HG02759 (cell line): ENCODE data around the gene ARL3.
"Not testable (repeated sequence)": the region's sequence is repeated elsewhere in the genome, so short reads cannot be mapped to it uniquely, and the experiment has no call there.

Experiments
- ATAC-seq: cut with Tn5 transposase; IDR thresholded peaks from one replicate; pipeline ENCODE4 v1.9.1; 2021; ENCODE audit warnings: mild to moderate bottlenecking, moderate library complexity; ENCODE audit not compliant: unreplicated experiment

ARL3 gene

GRCh38 chr10:102710609-102711008 is 3.6 kb downstream of the ARL3 start:
- ATAC-seq = no peak

DNA sequence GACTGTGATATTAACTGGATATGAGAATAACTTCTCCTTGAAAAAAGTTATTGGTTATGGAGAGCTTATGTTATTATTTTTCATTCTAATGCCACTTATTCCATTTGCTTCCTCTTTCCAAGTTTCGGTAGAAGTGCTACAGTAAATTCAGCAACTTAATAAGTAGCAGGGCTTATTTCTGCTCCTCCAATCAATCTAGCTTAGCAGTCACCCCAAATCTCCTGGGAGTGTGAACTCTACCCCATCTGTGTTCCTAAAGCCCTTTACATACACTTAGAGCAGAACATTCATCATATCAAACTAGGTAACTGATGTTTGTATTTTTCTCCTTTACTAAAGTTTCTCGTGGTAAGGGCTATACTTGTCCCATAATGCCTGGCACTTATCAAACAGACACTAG is 8.7 kb downstream of the ARL3 start:
- ATAC-seq = no peak

DNA sequence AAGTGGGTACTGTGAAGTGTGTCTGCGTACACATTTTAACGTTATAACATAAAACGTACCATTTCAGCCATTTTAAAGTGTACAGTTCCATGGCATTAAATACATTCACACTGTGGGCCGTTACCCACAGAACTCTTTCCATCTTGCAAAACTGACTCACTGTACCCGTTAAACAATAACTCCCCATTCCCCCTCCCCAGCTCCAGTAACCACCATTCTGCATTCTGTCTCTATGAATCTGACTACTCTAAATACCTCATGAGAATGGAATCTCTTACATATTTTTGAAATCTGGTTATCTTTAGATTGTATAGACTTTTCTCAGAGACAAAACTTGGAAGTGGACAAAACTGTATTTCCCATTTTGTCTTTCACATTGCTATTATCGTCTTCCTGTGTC is 9.3 kb downstream of the ARL3 start:
- no peak for ATAC-seq

- ATAC-seq = no peak
Observed at GRCh38 chr10:102702742-102703141, 11.5 kb downstream of the ARL3 start.

DNA sequence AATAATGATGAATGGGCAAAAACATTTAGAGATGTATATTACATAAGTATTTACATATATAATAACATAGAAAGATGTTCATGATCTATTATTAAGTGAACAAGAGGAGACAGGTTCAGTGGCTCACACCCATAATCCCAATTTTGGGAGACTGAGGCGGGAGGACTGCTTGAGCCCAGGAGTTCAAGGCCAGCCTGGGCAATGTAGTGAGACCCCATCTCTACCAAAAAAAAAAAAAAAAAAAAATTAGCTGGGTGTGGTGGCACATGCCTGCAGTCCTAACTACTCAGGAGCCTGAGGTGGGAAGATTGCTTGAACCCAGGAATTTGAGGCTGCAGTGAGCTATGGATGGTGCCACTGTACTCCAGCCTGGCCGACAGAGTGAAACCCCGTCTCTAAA is 12.4 kb downstream of the ARL3 start:
- no peak for ATAC-seq

- no peak for ATAC-seq
Observed at GRCh38 chr10:102701272-102701671, 12.9 kb downstream of the ARL3 start.

GRCh38 chr10:102698894-102699293 is 15.3 kb downstream of the ARL3 start:
- ATAC-seq = no peak

GRCh38 chr10:102696736-102697135 is 17.5 kb downstream of the ARL3 start:
- no peak for ATAC-seq

DNA sequence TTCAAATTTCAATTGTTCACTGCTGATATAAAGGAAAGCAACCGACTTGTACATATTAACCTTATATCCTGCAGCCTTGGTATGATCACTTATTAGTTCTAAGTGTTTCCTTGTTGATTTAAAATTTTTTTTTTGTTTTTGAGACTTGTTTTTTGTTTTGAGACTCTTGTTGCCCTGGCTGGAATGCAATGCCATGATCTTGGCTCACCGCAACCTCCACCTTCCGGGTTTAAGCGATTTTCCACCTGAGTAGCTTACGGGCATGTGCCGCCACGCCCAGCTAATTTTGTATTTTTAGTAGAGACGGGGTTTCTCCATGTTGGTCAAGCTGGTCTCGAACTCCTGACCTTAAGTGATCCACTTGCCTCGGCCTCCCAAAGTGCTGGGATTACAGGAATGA is 18.8 kb downstream of the ARL3 start:
- not testable (repeated sequence) for ATAC-seq

GRCh38 chr10:102691285-102692066 is 22.7 kb downstream of the ARL3 start:
- no peak for ATAC-seq

GRCh38 chr10:102683736-102684135 is 30.5 kb downstream of the ARL3 start:
- ATAC-seq = no peak

- no peak for ATAC-seq
Observed at GRCh38 chr10:102682981-102683380, 31.2 kb downstream of the ARL3 start.

GRCh38 chr10:102682416-102682815 is 31.8 kb downstream of the ARL3 start:
- ATAC-seq = no peak

GRCh38 chr10:102681696-102682095 is 32.5 kb downstream of the ARL3 start:
- no peak for ATAC-seq

GRCh38 chr10:102679596-102679995 is 34.6 kb downstream of the ARL3 start:
- no peak for ATAC-seq

- ATAC-seq = no peak
Observed at GRCh38 chr10:102678842-102679289, 35.3 kb downstream of the ARL3 start.

- ATAC-seq = no peak
Observed at GRCh38 chr10:102678068-102678400, 36.2 kb downstream of the ARL3 start.

DNA sequence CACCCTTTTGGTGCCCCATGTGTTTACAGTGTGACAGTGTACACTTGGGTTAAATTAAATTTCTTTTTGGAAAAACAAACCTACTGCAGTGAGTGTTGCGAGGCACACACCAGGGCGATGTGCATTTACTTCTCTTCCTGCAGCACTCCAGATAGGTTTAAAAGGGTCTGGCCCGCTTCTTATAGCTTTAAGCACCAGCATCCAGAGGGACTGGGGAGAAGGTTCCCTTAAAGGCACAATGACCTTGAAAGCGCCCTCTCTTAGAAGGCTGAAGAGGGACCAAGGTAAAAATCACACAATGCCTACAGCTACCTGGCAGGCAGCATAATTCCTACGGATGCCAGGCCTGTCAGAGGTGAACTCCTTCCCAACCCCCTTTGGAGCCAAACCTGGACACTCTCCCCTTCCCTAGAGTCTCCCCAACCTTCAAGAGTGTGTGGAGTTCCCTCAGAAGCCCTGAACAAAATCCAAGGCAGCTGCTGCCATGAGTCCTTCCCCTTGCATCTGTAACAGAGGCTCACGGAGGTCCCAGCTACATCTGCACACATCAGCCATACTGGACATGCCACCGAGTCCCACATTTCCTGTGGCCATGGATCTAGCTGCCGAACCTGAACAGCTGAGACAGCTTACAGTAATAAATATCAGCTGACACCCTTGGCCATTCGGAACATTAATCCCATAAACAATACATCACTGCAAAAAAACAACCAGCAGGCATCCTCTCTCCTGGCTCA is 36.7 kb downstream of the ARL3 start:
- no peak for ATAC-seq

- ATAC-seq = no peak
Observed at GRCh38 chr10:102676534-102677315, 37.5 kb downstream of the ARL3 start.

DNA sequence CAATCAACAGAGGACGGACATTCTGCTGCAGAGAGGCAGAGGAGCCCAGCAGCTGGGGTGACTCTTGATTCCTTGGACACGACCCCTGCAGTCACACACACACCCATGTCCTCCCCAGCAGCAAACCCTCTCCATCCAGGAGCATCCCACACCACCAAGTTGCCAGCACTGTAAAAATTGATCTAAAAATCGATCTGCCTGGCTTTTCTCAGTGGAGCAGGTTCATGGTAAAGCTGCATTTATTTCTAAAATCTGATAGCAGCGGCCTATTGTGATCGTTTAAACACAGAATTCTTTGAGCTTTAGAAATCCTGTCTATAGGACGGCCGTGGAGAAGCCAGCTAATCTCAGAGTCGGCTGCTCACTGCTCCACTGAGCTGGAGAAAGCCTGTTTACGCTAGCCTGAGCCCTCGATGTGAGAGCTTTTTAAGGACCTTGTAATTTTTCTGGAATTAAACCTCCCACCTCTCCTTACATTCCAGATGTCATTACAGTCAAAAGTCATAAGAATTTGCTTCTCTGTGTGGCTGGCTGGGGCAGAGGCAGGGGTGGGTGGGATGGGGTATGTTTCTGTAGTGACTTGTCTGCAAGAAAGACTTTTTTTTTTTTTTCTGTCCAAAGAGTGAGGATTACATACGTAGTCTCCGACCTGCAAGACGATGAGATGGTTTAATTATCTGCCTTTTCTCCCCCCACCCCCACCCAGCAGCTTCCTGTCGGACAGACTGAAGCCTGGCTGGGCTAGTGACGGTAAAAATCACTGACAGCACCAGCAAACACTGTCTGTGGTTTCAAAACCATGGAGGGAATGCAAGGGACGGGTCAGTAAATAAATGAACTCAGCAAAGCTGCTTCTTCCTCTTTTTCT is 38.3 kb downstream of the ARL3 start:
- ATAC-seq = no peak
